Trophoblast cell (in vitro differentiated cells and primary cell): ENCODE data around the gene TFIP11.
A peak's percentile ranks its signal among the peaks of the same experiment; 100 is the strongest.

Source experiments
- DNase-seq, 2 donors: peaks; one replicate each; pipeline ENCODE4 v3.0.0-alpha.2; 2016
- H2AFZ ChIP-seq: 2 replicates; pipeline ENCODE4 v1.6.1; 2013; ENCODE audit warnings: low read length, moderate library complexity, mild to moderate bottlenecking; ENCODE audit not compliant: insufficient read depth, poor library complexity
- H2AK5ac ChIP-seq: 2 replicates; pipeline ENCODE4 v1.6.1; 2013; ENCODE audit warnings: mild to moderate bottlenecking, low read length
- H2BK120ac ChIP-seq: 2 replicates; pipeline ENCODE4 v1.6.1; 2013; ENCODE audit warnings: low read length, mild to moderate bottlenecking, moderate library complexity; ENCODE audit not compliant: insufficient read depth, poor library complexity
- H2BK12ac ChIP-seq: 2 replicates; pipeline ENCODE4 v1.6.1; 2013; ENCODE audit warnings: mild to moderate bottlenecking, low read length, moderate library complexity
- H2BK5ac ChIP-seq: 2 replicates; pipeline ENCODE4 v1.6.1; 2013; ENCODE audit warnings: low read length, low read depth, moderate library complexity, mild to moderate bottlenecking; ENCODE audit not compliant: poor library complexity
- H3K14ac ChIP-seq: 2 replicates; pipeline ENCODE4 v1.6.1; 2013; ENCODE audit warnings: mild to moderate bottlenecking, low read length
- H3K18ac ChIP-seq: 2 replicates; pipeline ENCODE4 v1.6.1; 2013; ENCODE audit warnings: mild to moderate bottlenecking, low read length
- H3K23ac ChIP-seq: 2 replicates; pipeline ENCODE4 v1.6.1; 2013; ENCODE audit warnings: low read length
- H3K27ac ChIP-seq: 2 replicates; pipeline ENCODE4 v1.5.1; 2013; ENCODE audit warnings: low read depth, mild to moderate bottlenecking, inconsistent platforms, low read length, moderate library complexity
- H3K27me3 ChIP-seq: 2 replicates; pipeline ENCODE4 v1.6.1; 2013; ENCODE audit warnings: inconsistent platforms, mild to moderate bottlenecking, low read length, moderate library complexity; ENCODE audit not compliant: insufficient read depth
- H3K36me3 ChIP-seq, 2 experiments: 1 replicate in 1 of 2; 2 replicates in 1 of 2; pipeline ENCODE4 v1.6.1; 2013; ENCODE audit warnings: low read length in 2 of 2, mild to moderate bottlenecking in 2 of 2, moderate library complexity in 1 of 2; ENCODE audit not compliant: insufficient read depth in 2 of 2, control insufficient read depth in 1 of 2
- H3K4ac ChIP-seq: 2 replicates; pipeline ENCODE4 v1.6.1; 2013; ENCODE audit warnings: low read depth, mild to moderate bottlenecking, low read length, moderate library complexity
- H3K4me1 ChIP-seq, 2 experiments: 1 replicate in 1 of 2; 2 replicates in 1 of 2; pipeline ENCODE4 v1.6.1; 2013; ENCODE audit warnings: low read length in 2 of 2, mild to moderate bottlenecking in 2 of 2, moderate library complexity in 1 of 2; ENCODE audit not compliant: insufficient read depth in 2 of 2, control insufficient read depth in 1 of 2
- H3K4me2 ChIP-seq: 2 replicates; pipeline ENCODE4 v1.6.1; 2013; ENCODE audit warnings: inconsistent platforms, mild to moderate bottlenecking, low read length, moderate library complexity
- H3K4me3 ChIP-seq: 2 replicates; pipeline ENCODE4 v1.5.1; 2013; ENCODE audit warnings: mild to moderate bottlenecking, low read depth, low read length, inconsistent platforms
- H3K79me1 ChIP-seq: one replicate; pipeline ENCODE4 v1.6.1; 2013; ENCODE audit warnings: low read length
- H3K79me2 ChIP-seq: 2 replicates; pipeline ENCODE4 v1.6.1; 2013; ENCODE audit warnings: low read length, mild to moderate bottlenecking; ENCODE audit not compliant: control insufficient read depth, insufficient read depth, poor library complexity
- H3K9ac ChIP-seq: 2 replicates; pipeline ENCODE4 v1.6.1; 2013; ENCODE audit warnings: mild to moderate bottlenecking, low read length
- H3K9me3 ChIP-seq: 2 replicates; pipeline ENCODE4 v1.6.1; 2013; ENCODE audit warnings: low read depth, mild to moderate bottlenecking, control low read depth, inconsistent platforms, low read length; ENCODE audit not compliant: insufficient read depth
- H4K12ac ChIP-seq: 2 replicates; pipeline ENCODE4 v1.6.1; 2013; ENCODE audit warnings: low read depth, mild to moderate bottlenecking, low read length, moderate library complexity
- H4K8ac ChIP-seq: 2 replicates; pipeline ENCODE4 v1.6.1; 2013; ENCODE audit warnings: low read depth, mild to moderate bottlenecking, low read length, moderate library complexity
- H4K91ac ChIP-seq: one replicate; pipeline ENCODE4 v1.6.1; 2013; ENCODE audit warnings: low read depth, mild to moderate bottlenecking, low read length, moderate library complexity
- WGBS: extraction: QIAGEN DNeasy Blood & Tissue Kit; methylation state at CpG from one replicate; pipeline ENCODE4 v1.1.7; 2013; ENCODE audit warnings: missing lambda C conversion rate; ENCODE audit not compliant: insufficient read length, insufficient coverage; ENCODE audit errors: extremely low coverage; 5-methylcytosine and 5-hydroxymethylcytosine counted together

Gene TFIP11

GRCh38 chr22:26480611-26480932, 31.7 kb downstream of the TFIP11 start:
- H3K36me3 ChIP-seq = peaks cover 5 to 6% of the 10 kb centered on the region in 2 experiments
- H2BK120ac ChIP-seq = no peak overlapping the region
- no peak overlapping the region for H4K8ac ChIP-seq
- H3K4me2 ChIP-seq = peak overlapping the region; percentile 11
- no peak overlapping the region for H3K23ac ChIP-seq
- H3K4ac ChIP-seq = no peak overlapping the region
- H2AFZ ChIP-seq = no peak overlapping the region
- H3K4me1 ChIP-seq = peaks cover 10 to 24% of the 10 kb centered on the region in 2 experiments
- H3K9me3 ChIP-seq = no peaks in the 10 kb centered on the region
- H4K91ac ChIP-seq = no peak overlapping the region
- peak overlapping the region; percentile 67 for H2BK12ac ChIP-seq
- H3K79me1 ChIP-seq = peaks cover 14% of the 10 kb centered on the region
- no peaks in the 10 kb centered on the region for H3K27me3 ChIP-seq
- peaks cover 7% of the 10 kb centered on the region for H3K79me2 ChIP-seq
- no peak overlapping the region for H3K27ac ChIP-seq
- no peak overlapping the region for H3K9ac ChIP-seq
- no peak overlapping the region for H3K4me3 ChIP-seq
- H3K18ac ChIP-seq = peak overlapping the region; percentile 16
- no CpG with 5 or more reads among the region's 2 CpGs for WGBS
- H3K14ac ChIP-seq = no peak overlapping the region
- H4K12ac ChIP-seq = no peak overlapping the region
- no peak overlapping the region for H2BK5ac ChIP-seq
- no peak overlapping the region for H2AK5ac ChIP-seq
- no peak for DNase-seq

GRCh38 chr22:26479792-26480610, 32.3 kb downstream of the TFIP11 start:
- Histone ChIP-seq H2BK5ac (peak overlapping the region; percentile 33), H3K4ac (no peak overlapping the region), H3K27ac (no peak overlapping the region), H3K27me3 (no peaks in the 10 kb centered on the region), H3K79me2 (peaks cover 7% of the 10 kb centered on the region), H4K91ac (peak overlapping the region; percentile 22), H3K14ac (no peak overlapping the region), H2AK5ac (no peak overlapping the region), H3K18ac (peak overlapping the region; percentile 16), H2AFZ (no peak overlapping the region), H3K79me1 (peaks cover 14% of the 10 kb centered on the region), H3K23ac (no peak overlapping the region), H3K9me3 (no peaks in the 10 kb centered on the region), H3K4me1 (peaks cover 10 to 24% of the 10 kb centered on the region in 2 experiments), H2BK120ac (no peak overlapping the region), H4K12ac (no peak overlapping the region), H3K4me3 (no peak overlapping the region), H4K8ac (peak overlapping the region; percentile 11), H3K4me2 (no peak overlapping the region), H3K36me3 (peaks cover 6% of the 10 kb centered on the region in 2 experiments), H2BK12ac (peak overlapping the region; percentile 67), H3K9ac (no peak overlapping the region)
- no CpG with 5 or more reads among the region's 12 CpGs for WGBS
- DNase-seq = no peak

GRCh38 chr22:26479043-26479791, 33.1 kb downstream of the TFIP11 start:
- no CpG with 5 or more reads among the region's 12 CpGs for WGBS
- H2AFZ ChIP-seq = no peak overlapping the region
- H3K79me2 ChIP-seq = peaks cover 7% of the 10 kb centered on the region
- H3K4ac ChIP-seq = no peak overlapping the region
- H2BK5ac ChIP-seq = no peak overlapping the region
- H3K27me3 ChIP-seq = no peaks in the 10 kb centered on the region
- no peak overlapping the region for H3K27ac ChIP-seq
- DNase-seq = no peak
- H3K23ac ChIP-seq = no peak overlapping the region
- H3K4me3 ChIP-seq = no peak overlapping the region
- H2BK120ac ChIP-seq = no peak overlapping the region
- no peak overlapping the region for H4K8ac ChIP-seq
- H3K18ac ChIP-seq = no peak overlapping the region
- H4K91ac ChIP-seq = no peak overlapping the region
- no peak overlapping the region for H3K14ac ChIP-seq
- H2BK12ac ChIP-seq = no peak overlapping the region
- H4K12ac ChIP-seq = no peak overlapping the region
- H3K4me2 ChIP-seq = no peak overlapping the region
- H3K9me3 ChIP-seq = no peaks in the 10 kb centered on the region
- H3K4me1 ChIP-seq = peaks cover 8 to 24% of the 10 kb centered on the region in 2 experiments
- peaks cover 6% of the 10 kb centered on the region in 2 experiments for H3K36me3 ChIP-seq
- H3K9ac ChIP-seq = no peak overlapping the region
- H3K79me1 ChIP-seq = peaks cover 14% of the 10 kb centered on the region
- H2AK5ac ChIP-seq = no peak overlapping the region

GRCh38 chr22:26477341-26477731, 34.9 kb downstream of the TFIP11 start:
- no CpG with 5 or more reads among the region's 4 CpGs for WGBS
- Histone ChIP-seq H3K14ac (peak overlapping the region; percentile 36), H3K27me3 (no peaks in the 10 kb centered on the region), H3K23ac (no peak overlapping the region), H2BK120ac (peak overlapping the region; percentile 29), H2AK5ac (peak overlapping the region; percentile 81), H2AFZ (no peak overlapping the region), H3K27ac (peak overlapping the region; percentile 92), H3K79me2 (no peaks in the 10 kb centered on the region), H3K4ac (peak overlapping the region; percentile 12), H4K91ac (peak overlapping the region; percentile 36), H4K8ac (peak overlapping the region; percentile 22), H3K79me1 (peaks cover 9% of the 10 kb centered on the region), H3K18ac (peak overlapping the region; percentile 37), H2BK12ac (peak overlapping the region; percentile 63), H3K4me3 (no peak overlapping the region), H4K12ac (no peak overlapping the region), H3K9ac (no peak overlapping the region), H3K4me2 (peak overlapping the region; percentile 43), H3K9me3 (no peaks in the 10 kb centered on the region), H3K36me3 (peaks cover 6 to 7% of the 10 kb centered on the region in 2 experiments), H2BK5ac (peak overlapping the region; percentile 77), H3K4me1 (peaks cover 10 to 24% of the 10 kb centered on the region in 2 experiments)
- DNase-seq = no peak
